HG03103 (cell line): ENCODE measurements around the gene NCAM2.
A peak's percentile ranks its signal among the peaks of the same experiment; 100 is the strongest.
"Not testable (repeated sequence)": the region's sequence is repeated elsewhere in the genome, so short reads cannot be mapped to it uniquely, and the experiment has no call there.

Experiments used
- ATAC-seq: cut with Tn5 transposase; IDR thresholded peaks from one replicate; pipeline ENCODE4 v1.9.1; 2021; ENCODE audit warnings: low read depth; ENCODE audit not compliant: unreplicated experiment

Gene NCAM2

DNA sequence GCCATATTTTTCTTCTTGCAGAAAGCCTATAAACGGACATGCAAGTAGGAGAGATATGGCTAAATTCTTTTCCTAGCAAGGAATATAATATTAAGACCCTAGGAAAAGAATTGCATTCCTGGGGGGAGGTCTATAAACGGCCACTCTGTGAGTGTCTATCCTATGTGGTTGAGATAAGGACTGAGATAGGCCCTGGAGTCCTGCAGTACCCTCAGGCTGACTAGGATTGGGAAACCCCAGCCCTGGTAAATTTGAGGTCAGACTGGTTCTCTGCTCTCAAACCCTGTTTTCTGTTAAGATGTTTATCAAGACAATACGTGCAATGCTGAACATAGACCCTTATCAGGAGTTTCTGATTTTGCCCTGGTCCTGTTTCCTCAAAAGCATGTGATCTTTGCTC lies 404.0 kb downstream of the NCAM2 start:
- not testable (repeated sequence) for ATAC-seq

DNA sequence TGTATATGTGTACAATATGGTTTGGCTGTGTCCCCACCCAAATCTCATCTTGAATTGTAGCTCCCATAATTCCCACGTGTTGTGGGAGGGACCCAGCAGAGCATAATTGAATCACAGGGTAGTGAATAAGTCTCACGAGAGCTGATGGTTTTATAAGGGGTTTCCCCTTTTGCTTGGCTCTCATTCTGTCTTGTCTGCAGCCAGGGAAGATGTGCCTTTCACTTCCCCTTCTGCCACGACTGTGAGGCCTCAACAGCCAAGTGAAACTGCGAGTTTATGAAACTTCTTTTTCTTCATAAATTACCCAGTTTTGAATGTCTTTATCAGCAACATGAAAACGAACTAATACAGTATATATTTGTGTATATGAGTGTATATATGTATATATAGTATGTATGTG lies 406.1 kb downstream of the NCAM2 start:
- ATAC-seq, result peak; percentile 83

DNA sequence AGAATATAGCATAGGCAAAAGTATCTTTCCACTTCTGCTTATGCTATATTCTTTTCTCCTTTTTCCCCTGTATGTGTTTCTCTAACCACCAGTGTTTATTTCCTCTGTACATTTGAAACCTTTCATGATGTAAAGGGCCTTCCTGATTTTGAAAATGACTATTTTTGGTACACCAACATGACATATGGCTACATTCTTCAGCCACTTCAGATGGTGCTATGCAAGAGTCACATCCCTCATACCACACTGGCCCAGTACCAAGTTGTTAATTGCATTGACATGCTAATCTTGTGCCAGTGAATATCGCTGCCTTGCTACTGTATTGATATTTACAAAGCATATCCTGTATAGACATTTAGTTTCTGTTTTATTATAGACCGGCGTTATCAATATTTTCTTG lies 408.7 kb downstream of the NCAM2 start:
- no peak for ATAC-seq

DNA sequence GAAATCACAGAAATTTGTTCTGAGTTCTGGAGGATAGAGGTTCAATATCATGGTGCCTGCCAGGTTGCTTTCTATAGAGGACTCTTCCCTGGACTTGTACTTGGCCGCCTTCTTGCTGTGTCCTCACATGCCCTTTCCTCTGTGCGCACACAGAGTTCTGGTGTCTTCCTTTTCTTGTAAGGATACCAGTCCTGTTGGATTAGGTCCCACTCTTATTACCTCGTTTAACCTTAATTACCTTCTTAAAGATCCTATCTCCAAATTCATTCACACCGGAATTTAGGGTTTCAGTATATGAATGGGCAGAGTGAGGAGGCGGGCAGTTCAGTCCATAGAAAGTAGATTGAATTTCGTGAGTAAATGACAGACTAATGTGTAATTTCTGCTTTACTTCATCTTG lies 413.9 kb downstream of the NCAM2 start:
- ATAC-seq, result no peak

DNA sequence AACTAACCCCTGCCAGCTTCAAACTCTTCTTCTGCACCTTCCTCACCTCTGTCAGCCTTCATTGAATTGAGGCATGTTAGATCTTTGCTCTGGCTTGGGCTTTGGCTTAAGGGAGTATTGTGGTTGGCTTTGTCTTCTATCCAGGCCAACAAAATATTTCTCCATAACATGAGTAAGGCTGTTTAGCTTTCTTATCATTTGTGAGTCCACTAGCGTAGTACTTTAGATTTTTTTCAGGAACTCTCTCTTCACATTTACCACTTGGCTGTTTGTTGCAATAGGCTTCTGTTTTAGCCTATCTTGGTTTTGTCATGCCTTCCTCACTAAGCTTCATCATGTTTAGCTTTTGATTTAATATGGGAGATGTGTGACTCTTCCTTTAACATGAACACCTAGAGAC lies 417.5 kb downstream of the NCAM2 start:
- no peak for ATAC-seq

DNA sequence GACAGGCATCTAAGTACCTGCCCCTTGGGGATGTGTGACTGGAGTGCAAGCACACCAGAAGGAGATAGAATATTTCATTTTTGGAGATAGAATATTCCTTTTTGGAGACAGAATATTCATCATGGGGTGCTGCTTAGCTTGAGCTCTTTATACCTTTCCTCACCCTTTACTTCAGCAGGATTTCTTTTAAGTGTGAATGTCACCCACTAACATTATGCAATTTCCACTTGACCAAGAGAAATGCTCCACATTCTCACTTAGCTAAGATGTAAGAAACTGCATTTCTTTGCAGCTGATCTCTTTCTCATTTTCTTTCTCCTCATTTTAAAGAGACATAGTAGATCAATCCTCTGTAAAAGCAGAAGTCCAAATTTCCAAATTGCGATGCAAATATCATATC lies 436.7 kb downstream of the NCAM2 start:
- ATAC-seq, result no peak

DNA sequence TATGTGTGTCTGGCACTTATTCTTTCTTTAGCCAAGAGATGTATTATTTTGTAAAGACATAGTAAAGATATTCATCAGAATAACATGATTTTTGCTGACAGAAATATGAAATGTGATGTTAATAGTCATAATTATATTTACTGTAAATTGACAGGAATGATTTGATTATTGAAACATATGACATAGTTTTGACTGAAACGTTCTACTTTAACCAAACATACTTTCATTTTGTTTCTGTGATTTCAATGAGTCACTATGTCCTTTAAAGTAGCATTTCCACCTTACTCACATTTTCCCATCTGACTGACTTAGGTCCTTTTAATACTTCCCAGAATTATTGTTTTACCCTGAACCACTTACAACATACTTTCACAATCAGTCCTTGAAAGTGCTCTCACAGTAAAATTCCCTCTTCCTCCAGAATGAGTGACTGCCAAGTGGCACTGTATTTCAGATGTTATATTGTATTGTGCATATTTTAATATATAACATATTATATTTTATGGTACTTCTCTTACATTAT lies 437.9 kb downstream of the NCAM2 start:
- ATAC-seq, result no peak

DNA sequence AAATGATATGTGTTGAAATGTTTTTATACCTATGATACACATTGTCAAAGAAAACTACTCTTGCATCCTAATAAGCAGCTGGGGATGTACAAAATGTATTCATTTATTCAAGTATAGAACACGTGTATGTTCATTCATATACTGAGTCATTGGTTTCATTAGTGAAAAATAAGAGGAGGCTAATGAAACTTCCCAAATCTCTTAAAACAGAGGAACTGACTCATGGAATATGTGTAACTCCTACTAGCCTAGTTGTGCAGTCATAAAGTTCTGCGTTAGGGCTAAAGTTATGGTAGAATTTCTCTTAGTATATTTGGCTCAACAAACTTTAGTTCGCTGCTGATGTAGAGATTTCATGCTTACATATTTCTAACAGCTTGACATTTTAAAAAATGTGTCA lies 441.6 kb downstream of the NCAM2 start:
- ATAC-seq, result no peak

DNA sequence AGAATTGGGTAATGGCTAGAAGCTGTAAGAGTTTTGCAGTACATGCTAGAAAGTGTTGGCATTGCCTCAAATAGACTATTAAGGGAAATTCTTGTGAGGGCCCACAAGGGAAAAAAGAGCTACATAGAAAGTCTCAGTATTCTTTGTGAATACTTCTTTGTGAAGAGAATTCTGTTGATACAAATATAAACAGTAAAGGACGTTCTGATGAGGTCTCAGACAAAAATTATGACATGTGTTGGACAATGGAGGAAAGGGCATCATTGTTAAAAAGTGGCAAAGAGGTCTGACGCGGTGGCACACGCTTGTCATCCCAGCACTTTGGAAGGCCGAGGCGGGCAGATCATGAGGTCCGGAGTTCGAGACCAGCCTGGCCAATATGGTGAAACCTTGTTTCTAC lies 458.9 kb downstream of the NCAM2 start:
- ATAC-seq, result no peak

DNA sequence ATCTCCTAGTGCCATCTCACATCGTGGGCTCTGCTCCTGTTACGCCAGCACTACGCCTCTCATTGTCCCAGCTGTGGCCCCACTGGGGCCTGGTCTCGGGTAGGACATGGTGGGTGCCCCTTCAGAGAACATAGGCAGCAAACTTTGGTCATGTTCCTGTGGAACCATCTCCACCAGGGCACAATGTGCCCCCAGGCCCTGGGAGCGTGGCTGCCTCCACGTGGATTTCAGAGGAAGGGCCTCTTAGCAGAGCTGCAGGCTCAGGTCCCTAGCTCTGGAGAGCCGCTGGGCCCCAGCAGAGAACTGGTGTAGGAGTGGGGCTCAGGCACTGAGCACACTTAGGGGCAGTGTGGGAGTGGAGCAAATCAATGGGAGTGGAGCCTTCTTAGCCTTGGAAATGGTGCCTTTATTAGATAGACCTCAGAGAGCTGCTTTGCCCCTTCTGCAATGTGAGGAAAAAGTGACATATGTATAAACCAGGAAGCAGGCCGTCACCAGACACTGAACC lies 460.0 kb downstream of the NCAM2 start:
- no peak for ATAC-seq

DNA sequence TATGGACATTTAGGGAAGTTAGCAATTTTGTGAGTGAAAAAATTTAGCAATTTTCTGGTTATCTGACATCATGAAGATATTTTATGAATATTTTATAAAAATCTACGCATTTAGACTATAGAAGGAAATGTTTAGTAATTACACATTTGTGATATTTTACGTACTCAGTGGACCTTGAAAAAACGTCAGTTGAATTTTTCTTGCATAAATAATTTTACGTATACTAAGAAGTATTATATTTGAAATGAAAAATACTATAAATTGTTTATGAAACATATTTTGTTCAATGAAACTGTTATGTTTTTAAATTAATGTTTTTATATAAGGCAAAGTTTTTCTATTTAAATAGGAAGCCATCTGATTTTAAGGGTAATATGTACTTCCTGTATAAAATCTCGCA lies 462.8 kb downstream of the NCAM2 start:
- ATAC-seq, result no peak

DNA sequence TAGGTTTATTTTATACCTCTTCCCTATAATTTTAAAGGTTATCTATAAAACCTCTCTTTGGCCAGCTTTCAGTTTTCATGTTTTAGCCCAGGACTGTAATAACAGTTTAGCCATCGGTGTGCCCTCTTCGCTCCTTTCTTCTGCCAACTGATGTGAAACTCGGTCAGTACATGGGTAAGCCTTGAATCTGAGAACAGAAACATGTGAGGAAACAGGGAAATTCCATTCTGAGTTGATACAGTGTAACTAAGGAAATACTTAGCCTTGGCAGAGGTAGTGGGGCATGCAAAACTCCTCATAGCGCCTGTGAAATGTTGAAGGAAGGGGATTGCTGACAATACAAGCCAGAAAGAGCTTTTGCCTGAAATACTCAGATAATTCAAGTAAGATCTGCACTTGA lies 465.2 kb downstream of the NCAM2 start:
- no peak for ATAC-seq

DNA sequence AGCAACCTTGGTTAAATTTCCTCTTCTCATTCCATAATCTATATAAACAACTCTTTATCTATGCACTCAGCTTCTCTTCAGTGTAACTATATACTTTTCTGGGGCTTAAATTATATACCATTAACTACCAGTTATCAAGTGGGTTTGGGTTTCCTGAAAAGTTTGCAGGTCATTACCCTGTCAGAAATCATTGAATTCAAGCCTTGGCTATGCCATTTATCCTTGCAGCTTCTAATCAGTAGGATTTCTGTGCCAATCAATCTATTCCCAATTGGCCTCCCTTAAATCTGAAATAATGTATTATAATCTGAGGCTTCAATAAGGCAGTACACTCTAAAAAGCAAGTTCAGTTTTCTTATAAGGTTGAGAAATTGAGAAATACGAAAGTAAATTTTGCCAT lies 466.5 kb downstream of the NCAM2 start:
- no peak for ATAC-seq

DNA sequence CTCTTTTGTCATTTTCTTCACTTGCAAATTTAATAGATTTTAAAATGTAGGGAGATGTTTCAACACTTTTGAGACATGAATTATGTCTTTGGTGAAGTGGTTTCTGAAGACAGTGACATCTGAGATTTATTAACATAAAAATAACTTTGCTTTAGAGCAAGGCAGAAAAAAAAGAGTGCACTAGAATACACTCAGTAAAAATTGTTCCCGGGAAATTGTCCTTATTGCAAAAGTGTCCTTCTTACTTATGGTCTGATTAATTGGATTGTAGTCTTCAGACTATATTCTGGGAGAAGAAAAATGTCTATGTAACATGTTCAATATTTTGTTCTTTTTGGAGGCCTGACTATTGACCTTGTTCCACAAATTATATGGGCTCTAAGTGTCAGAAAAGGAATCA lies 468.5 kb downstream of the NCAM2 start:
- ATAC-seq, result no peak

DNA sequence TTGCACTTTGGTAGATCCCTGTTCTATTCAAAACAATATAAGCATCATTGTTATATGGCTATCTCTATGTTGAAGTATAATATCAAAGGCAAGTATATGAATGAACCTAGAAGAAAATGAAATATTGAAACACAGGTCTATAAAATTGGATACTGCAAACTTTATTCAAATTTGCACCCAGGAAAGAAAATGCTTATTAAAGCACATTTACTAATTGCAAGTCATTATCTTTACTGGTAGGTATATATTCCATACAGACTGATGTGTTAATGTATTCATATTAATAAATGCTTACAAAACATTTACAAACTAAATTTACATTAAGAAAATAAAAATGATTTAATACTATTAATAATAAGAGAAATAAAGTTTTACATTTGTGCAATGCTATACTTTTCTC lies 469.8 kb downstream of the NCAM2 start:
- ATAC-seq, result no peak

DNA sequence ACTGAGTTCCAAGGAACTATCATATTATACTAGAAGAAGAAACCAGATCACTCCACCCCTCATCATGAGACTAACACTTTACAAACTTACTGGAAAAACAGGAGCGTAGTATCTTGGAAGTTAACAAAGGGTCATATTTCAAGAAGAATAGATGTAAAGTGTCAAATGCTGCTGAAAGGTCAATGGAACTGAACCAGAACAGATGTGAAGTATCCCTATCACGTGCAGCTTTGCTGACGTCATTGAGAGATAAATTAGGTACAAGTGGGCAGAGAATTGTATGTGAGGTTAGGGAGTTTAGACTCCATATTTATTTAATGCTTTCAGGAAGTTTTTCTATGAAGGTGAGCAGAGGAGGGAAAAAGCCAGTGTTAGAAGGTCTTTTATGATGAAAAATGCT lies 483.0 kb downstream of the NCAM2 start:
- no peak for ATAC-seq

DNA sequence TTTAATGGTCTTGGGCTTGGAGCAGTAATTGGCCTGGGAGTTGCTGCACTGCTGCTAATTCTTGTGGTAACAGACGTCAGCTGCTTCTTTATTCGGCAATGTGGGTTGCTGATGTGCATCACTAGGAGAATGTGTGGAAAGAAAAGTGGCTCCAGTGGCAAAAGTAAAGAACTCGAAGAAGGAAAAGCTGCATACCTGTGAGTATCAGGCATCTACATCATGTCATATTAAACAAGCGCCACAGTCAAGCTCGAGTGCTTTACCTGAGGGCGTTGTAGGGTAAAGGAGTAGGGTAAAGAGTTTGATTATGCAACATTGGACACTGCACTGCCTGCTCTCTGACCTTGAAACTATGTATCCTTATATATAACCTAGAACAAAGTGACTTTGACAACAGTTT lies 510.6 kb downstream of the NCAM2 start:
- ATAC-seq, result no peak

DNA sequence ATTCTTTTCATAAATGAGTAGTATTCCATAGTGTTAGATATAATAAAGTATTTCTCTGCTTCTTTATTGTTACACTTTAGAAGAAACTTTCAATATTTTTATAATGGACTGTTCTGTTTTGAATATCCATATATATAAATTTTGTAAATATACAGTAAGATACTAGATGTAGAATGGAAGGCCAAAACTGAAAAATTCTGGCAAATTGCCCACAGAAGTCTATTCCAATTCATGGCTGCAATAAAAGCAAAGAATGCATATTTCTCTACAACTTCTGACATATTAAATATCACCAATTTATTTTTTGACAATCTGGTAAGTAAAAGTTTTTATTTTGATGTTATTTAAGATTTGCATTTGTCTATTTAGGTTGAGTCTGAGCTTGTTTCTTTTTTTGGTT lies 532.5 kb downstream of the NCAM2 start:
- no peak for ATAC-seq

DNA sequence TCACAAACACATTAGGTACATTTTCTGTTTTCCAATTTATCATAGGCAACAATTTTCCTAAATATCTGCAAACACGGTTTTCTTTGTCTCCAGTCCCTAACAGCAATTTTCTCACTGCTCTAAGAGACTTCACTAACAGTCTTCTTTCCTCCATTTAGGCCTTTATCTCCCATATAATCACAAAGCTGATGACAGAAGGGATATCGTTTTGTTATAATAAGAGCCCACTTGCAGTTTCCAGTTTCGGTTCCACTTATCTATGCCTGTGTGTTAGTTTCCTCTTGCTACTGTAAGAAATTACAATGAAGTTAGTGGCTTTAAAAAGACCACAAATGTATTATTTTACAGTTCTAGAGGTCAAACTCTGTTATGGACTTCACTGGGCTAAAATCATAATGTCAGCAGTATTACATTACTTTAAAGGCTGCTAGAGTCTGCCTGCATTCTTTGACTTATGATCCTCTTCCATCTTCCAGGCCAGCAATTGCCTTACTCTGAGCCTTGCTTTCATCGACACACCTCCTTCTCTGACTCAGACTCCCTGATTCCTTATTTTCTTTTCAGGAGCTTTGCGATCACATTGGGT lies 549.3 kb downstream of the NCAM2 start:
- no peak for ATAC-seq

DNA sequence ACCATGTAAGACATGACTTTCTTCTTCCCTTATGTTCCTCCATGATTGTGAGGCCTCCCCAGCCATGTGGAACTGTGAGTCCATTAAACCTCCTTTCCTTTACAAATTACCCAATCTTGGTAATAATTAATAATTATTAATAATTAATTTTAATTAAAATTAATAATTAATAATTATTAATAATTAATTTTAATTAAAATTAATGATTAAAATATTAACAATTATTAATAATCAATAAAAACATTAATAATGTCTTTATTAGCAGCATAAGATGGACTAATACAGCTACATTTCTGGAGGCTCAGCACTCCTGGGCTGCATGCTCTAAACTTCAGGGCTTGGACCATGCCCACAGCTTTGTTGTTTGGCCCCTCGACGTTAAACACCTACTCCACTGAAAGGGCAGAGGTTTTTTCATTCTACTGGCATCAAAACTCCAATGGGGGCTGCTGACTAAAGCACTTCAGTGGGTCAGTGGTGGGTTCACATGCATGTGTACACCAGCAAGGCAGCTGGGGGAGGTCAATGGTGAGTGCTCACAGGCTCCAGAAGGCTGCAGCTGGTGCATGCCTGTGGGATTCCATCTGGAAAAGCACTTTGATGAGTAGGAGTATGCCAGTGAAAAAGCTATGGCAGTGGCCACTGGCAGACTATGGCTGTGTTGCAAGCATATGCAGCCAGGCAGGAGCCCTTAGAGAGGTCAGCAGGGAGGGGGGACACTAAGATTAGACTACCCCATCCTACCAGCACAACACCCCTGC lies 561.3 kb downstream of the NCAM2 start:
- ATAC-seq, result no peak
